ENCODE data around the gene WNT3A. TPM values are rescaled to one million over a fixed set of nuclear protein-coding genes. Genes with fewer than 3 reads are reported as not detected.
A peak's percentile ranks its signal among the peaks of the same experiment; 100 is the strongest.

The WNT3A gene
- total RNA-seq, 2 donors from 2014 or later = not detected

GRCh38 chr1:228004331-228004855, 2.4 kb upstream of the WNT3A start:
- H3K36me3 Mint-ChIP-seq = no peaks in the 10 kb centered on the region
- H3K4me3 Mint-ChIP-seq = no peak overlapping the region
- H3K4me1 Mint-ChIP-seq (ENCODE audit: low read depth in 2 of 2) = no peaks in the 10 kb centered on the region
- peaks cover 7 to 37% of the 10 kb centered on the region in 2 donors for H3K27me3 Mint-ChIP-seq
- DNase-seq (ENCODE audit: low spot score) (peak; percentile 40), ATAC-seq (peak in 1 of 2 donors; percentile 38)
- H3K27ac Mint-ChIP-seq = no peak overlapping the region
- H3K9me3 Mint-ChIP-seq = no peaks in the 10 kb centered on the region

- Mint-ChIP-seq H3K36me3 (no peaks in the 10 kb centered on the region), H3K9me3 (no peaks in the 10 kb centered on the region), H3K27ac (no peak overlapping the region), H3K4me1 (ENCODE audit: low read depth in 2 of 2) (no peaks in the 10 kb centered on the region), H3K27me3 (peaks cover 7 to 41% of the 10 kb centered on the region in 2 donors), H3K4me3 (no peak overlapping the region)
- DNase-seq (ENCODE audit: low spot score) = no peak
- ATAC-seq = peak in 1 of 2 donors; percentile 3
These were observed 1.8 kb upstream of the WNT3A start for GRCh38 chr1:228004856-228005462.

- H3K9me3 Mint-ChIP-seq = no peaks in the 10 kb centered on the region
- H3K4me1 Mint-ChIP-seq (ENCODE audit: low read depth in 2 of 2) = no peaks in the 10 kb centered on the region
- H3K36me3 Mint-ChIP-seq = no peaks in the 10 kb centered on the region
- H3K27me3 Mint-ChIP-seq = peaks cover 7 to 37% of the 10 kb centered on the region in 2 donors
- H3K27ac Mint-ChIP-seq = no peak overlapping the region
- H3K4me3 Mint-ChIP-seq = no peak overlapping the region
- DNase-seq (ENCODE audit: low spot score) (no peak), ATAC-seq (no peak)
These were observed 1.2 kb upstream of the WNT3A start for GRCh38 chr1:228005511-228006033.

DNA sequence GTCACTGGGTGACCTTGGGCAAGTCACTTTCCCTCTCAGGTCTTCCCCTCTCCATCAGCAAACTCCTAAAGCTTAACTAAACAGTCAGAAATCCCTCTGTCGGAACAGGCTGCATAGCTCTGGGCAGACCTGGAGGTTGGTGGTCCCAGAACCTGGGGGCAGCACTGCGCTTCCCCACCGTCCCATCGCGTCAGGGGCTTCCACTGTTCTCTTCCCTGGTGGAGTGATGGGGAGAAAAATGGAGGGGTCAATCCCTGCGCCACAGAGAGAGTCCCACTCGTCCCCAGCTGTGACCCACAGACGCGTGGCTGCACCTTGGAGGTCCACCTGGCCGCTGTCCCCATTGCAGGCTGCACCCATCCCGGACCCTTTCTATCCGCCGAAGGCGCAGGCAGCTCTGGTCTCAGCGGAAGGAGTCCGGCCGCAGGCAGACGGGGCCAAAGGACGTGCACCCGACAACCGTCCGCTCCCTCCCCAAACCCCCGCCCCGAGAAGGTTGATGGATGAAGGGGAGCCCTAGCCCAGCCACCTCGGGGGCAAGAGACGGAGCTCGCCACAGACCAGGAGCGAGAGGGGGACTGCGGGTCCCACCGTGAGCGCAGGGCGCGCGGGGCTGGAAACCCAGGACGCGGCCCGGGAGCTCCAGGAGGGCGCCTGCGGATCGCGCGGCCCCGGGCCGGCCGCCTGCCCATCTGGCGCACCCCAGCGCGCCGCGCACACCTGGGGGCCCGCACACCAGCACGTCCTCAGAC, 588 bp upstream of the WNT3A start:
- no peak overlapping the region for H3K4me3 Mint-ChIP-seq
- no peaks in the 10 kb centered on the region for H3K9me3 Mint-ChIP-seq
- H3K4me1 Mint-ChIP-seq (ENCODE audit: low read depth in 2 of 2) = no peaks in the 10 kb centered on the region
- H3K27me3 Mint-ChIP-seq = peaks cover 9 to 38% of the 10 kb centered on the region in 2 donors
- no peaks in the 10 kb centered on the region for H3K36me3 Mint-ChIP-seq
- no peak for ATAC-seq
- H3K27ac Mint-ChIP-seq = no peak overlapping the region
- no peak for DNase-seq (ENCODE audit: low spot score)

DNA sequence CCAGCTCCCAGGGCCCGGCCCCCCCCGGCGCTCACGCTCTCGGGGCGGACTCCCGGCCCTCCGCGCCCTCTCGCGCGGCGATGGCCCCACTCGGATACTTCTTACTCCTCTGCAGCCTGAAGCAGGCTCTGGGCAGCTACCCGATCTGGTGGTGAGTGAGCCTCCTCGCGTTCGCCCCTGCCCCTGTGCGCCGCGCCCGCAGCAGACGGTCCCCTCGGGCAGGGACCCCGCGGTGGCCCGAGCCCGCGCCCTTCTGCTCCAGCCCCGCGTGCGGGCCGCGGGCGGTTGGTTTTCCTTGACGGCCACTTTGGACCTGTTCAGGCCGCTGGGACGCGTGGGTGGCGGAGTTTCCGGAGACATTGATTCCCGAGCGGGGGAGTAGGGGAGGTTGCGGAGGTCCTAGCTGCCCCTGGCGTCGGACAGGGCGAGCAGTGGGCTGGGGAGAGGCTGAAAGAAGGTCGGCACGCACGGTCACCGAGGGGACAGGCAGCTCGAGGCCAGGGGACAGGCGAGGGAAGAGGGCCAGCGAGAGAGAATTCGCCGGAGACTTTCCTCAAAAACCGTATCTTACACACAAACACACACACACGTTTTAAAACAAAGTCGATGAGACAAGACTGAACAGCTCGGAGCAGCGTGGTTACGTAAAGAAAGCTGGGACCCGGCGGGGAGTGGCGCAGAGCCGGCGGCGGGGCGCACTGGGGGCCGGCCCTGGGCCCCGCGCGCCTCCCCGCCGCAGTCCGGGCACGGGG, 427 bp downstream of the WNT3A start:
- Mint-ChIP-seq H3K27ac (no peak overlapping the region), H3K27me3 (peaks cover 15 to 32% of the 10 kb centered on the region in 2 donors), H3K36me3 (no peaks in the 10 kb centered on the region), H3K4me3 (no peak overlapping the region), H3K9me3 (no peaks in the 10 kb centered on the region), H3K4me1 (ENCODE audit: low read depth in 2 of 2) (no peaks in the 10 kb centered on the region)
- DNase-seq (ENCODE audit: low spot score) (peak; percentile 44), ATAC-seq (no peak)

DNA sequence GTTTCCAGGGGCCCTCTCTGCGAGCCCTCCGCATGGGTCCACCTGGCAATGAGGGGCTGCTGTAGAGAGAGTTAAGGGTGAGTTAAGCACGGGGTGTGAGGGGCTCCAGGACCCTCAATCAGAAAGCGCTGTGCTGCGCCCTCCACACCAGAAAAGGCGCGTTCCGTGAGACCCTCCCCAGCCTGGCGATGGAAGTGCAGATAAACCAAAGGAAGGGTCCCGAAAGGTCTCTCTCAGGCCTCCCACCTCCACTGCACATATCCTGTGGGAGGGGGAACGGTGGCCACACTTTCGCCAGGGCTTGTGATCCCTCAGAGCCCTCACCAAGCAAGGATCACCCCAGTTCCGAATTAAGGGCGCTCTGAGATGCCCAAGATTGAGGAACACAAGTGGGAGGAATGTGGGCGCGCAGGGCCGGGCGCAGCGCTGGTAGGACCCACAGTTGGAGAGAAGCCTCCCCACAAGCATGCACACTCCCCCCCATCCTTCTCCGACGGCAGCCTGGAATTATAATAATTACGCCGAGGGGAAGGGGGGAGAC, 1.1 kb downstream of the WNT3A start:
- H3K4me3 Mint-ChIP-seq = no peak overlapping the region
- no peak overlapping the region for H3K27ac Mint-ChIP-seq
- H3K4me1 Mint-ChIP-seq (ENCODE audit: low read depth in 2 of 2) = no peaks in the 10 kb centered on the region

DNA sequence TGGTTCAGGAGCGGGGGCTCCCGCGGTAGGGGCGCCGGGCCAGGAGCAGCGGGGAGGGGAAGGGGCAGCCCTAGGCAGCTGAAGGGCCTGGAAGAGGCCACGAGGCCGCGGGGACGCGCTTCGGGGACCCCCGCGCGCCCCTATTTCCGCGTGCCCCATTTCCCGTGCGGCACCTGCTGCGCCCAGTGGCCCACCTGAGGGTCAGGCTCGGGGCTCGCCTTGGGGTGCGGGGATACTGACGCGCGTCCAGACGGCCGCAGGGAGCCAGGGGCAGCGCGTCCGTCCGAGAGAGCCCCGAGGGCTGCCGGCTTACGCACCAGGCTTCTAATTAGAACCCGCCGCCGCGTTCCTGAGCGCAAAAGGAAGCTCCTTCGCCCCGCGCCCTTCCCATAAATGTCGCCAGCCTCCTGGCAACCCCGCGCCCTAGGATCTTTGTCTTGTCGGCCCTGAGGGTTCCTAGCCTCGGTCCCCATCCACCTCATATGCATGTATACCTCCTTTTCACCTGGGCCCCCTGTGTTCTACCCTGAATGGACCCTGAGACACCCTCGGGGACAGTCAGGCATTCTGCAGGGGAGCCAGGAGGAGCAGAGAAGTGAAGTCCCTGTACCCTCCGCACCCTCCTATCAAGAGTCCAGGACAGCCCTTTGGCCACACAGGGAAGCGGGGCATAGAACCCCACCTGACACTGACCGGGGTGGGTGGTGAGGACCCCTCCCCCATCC, 1.8 kb downstream of the WNT3A start:
- Mint-ChIP-seq H3K9me3 (no peaks in the 10 kb centered on the region), H3K27me3 (peaks cover 15 to 29% of the 10 kb centered on the region in 2 donors), H3K4me1 (ENCODE audit: low read depth in 2 of 2) (no peaks in the 10 kb centered on the region), H3K4me3 (no peak overlapping the region), H3K36me3 (no peaks in the 10 kb centered on the region), H3K27ac (no peak overlapping the region)
- peak; percentile 41 for DNase-seq (ENCODE audit: low spot score)
- no peak for ATAC-seq

More for the DNA sequence above, 1.1 kb downstream of the WNT3A start:
- Mint-ChIP-seq H3K27me3 (peaks cover 15 to 29% of the 10 kb centered on the region in 2 donors), H3K36me3 (no peaks in the 10 kb centered on the region), H3K9me3 (no peaks in the 10 kb centered on the region)
- ATAC-seq = no peak
- peak; percentile 41 for DNase-seq (ENCODE audit: low spot score)

DNA sequence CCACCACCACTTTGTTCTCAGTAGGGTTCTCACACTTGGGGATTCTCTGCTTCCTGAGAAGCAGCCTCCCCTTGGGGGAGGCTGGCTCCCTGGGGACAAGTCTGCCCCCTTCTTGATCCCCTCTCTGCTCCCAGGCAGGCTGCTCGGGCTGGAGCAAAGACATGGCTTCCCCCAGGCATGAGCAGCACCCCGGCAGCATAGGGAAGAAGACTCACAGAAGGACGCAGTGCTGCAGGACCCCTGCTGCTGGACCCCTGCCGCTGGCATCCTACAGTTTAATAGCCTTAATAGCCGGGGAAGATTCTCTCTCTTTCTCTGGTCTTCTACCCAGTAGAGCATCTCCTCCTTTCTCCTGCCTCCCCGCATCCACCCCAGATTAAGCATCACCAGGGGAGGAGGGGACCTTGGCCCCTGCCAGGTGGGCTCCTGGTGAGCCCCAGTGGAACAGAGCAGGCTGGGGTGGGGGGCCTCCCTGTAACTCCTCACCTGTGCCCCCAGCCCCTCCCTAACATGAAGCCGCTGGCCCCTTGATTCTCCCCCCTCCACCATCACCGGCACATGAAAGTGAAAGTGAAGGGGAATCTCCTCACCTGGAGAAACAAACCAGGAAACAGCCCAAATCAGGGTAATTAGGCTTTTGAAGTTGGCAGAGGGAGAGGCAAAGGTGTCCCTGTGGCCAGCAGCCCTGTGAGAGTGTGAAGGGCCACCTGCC, 2.5 kb downstream of the WNT3A start:
- H3K36me3 Mint-ChIP-seq = no peaks in the 10 kb centered on the region
- H3K27ac Mint-ChIP-seq = no peak overlapping the region
- no peak overlapping the region for H3K4me3 Mint-ChIP-seq
- ATAC-seq (no peak), DNase-seq (ENCODE audit: low spot score) (no peak)
- H3K9me3 Mint-ChIP-seq = no peaks in the 10 kb centered on the region
- peaks cover 15 to 29% of the 10 kb centered on the region in 2 donors for H3K27me3 Mint-ChIP-seq
- H3K4me1 Mint-ChIP-seq (ENCODE audit: low read depth in 2 of 2) = no peaks in the 10 kb centered on the region

- DNase-seq (ENCODE audit: low spot score) (no peak), ATAC-seq (no peak)
- no peak overlapping the region for H3K4me3 Mint-ChIP-seq
- H3K27me3 Mint-ChIP-seq = peaks cover 15 to 27% of the 10 kb centered on the region in 2 donors
- no peaks in the 10 kb centered on the region for H3K4me1 Mint-ChIP-seq (ENCODE audit: low read depth in 2 of 2)
- H3K36me3 Mint-ChIP-seq = no peaks in the 10 kb centered on the region
- no peaks in the 10 kb centered on the region for H3K9me3 Mint-ChIP-seq
- no peak overlapping the region for H3K27ac Mint-ChIP-seq
These were observed 3.3 kb downstream of the WNT3A start for GRCh38 chr1:228009828-228010775.

- no peaks in the 10 kb centered on the region for H3K9me3 Mint-ChIP-seq
- DNase-seq (ENCODE audit: low spot score) (peak; percentile 55), ATAC-seq (no peak)
- H3K27ac Mint-ChIP-seq = no peak overlapping the region
- H3K4me1 Mint-ChIP-seq (ENCODE audit: low read depth in 2 of 2) = no peaks in the 10 kb centered on the region
- H3K36me3 Mint-ChIP-seq = no peaks in the 10 kb centered on the region
- H3K4me3 Mint-ChIP-seq = no peak overlapping the region
- peaks cover 15 to 23% of the 10 kb centered on the region in 2 donors for H3K27me3 Mint-ChIP-seq
These were observed 4.1 kb downstream of the WNT3A start for GRCh38 chr1:228010921-228011320.

DNA sequence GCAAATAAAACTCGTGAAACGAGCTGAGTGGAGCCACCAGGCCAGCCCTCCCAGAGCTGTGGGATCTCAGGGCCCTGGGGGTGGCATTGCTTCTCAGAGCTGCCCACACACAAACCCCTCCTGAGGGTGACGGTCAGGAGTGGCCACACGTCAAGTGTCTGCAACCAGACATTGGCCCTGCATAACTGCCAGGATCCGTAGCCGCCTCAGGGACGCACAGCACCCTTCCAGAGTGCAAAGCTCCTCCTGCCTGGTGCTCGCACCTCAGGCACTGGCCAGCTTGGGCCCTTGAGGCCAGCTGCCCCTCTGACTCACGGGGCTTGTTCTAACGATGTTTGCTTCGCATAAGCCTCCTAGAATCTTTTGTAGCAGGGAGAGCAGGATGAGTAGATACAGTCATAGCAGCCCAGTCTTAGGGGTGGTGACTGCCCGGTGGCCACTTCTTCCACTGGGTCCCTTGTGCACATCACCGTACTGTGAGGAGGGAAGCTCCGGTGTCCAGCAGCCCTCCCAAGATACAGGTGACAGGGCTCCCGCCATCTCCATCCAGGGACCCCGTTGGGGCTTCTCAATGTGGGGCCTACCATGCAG, 5.0 kb downstream of the WNT3A start:
- Mint-ChIP-seq H3K36me3 (no peaks in the 10 kb centered on the region), H3K27ac (no peak overlapping the region), H3K4me1 (ENCODE audit: low read depth in 2 of 2) (no peaks in the 10 kb centered on the region), H3K27me3 (peaks cover 15 to 20% of the 10 kb centered on the region in 2 donors), H3K9me3 (no peaks in the 10 kb centered on the region), H3K4me3 (no peak overlapping the region)
- no peak for ATAC-seq
- DNase-seq (ENCODE audit: low spot score) = peak; percentile 45

Measured in natural killer cell treated with Interleukin-12 subunit alpha and Interleukin-12 subunit beta and Interleukin-15 and Interleukin-18, amount 100 ng/mL, for 72 hours (primary cell).